WTC11 (cell line): ENCODE results near the gene CEP350. TPM values are rescaled to one million over a fixed set of nuclear protein-coding genes. Genes with fewer than 3 reads are reported as not detected.

Experiments used
- ATAC-seq: fragments of 200-7000 bp; cut with Tn5 transposase; 2 replicates; pipeline ENCODE4 v1.10.0; 2021; ENCODE audit warnings: mild to moderate bottlenecking, moderate library complexity
- CTCF ChIA-PET: fragments of 300-600 bp; sonication (Branson Sonifier 250); formaldehyde crosslinking; loops from one replicate; lab custom pipeline; 2021; ENCODE audit warnings: antibody characterized with exemption; lab: Charles Lee
- POLR2A ChIA-PET: fragments of 350-600 bp; sonication (Branson Sonifier 250); formaldehyde crosslinking; loops from one replicate; lab custom pipeline; 2021; ENCODE audit warnings: antibody characterized with exemption; lab: Charles Lee
- DNase-seq: peaks from one replicate; pipeline ENCODE4 v3.0.0; 2021; ENCODE audit warnings: low spot score
- H3K27ac Mint-ChIP-seq: 2 replicates; pipeline ENCODE4 v1.8.0; 2021; ENCODE audit warnings: mixed read lengths
- H3K27me3 Mint-ChIP-seq: 2 replicates; pipeline ENCODE4 v1.8.0; 2021; ENCODE audit warnings: low read depth, mild to moderate bottlenecking, moderate library complexity, mixed read lengths
- H3K36me3 Mint-ChIP-seq: 2 replicates; pipeline ENCODE4 v1.8.0; 2021; ENCODE audit warnings: mixed read lengths
- H3K4me1 Mint-ChIP-seq: 2 replicates; pipeline ENCODE4 v1.8.0; 2022; ENCODE audit warnings: mixed read lengths
- H3K4me3 Mint-ChIP-seq: 2 replicates; pipeline ENCODE4 v1.8.0; 2021; ENCODE audit warnings: mild to moderate bottlenecking, moderate library complexity, mixed read lengths
- H3K9me3 Mint-ChIP-seq: 2 replicates; pipeline ENCODE4 v1.8.0; 2021; ENCODE audit warnings: mixed read lengths
- ELF4 ChIP-seq: sonication (generic); formaldehyde crosslinking; IDR thresholded peaks from 2 replicates; pipeline ENCODE4 v1.8.1; 2022; ENCODE audit warnings: low read depth, mild to moderate bottlenecking, moderate library complexity, missing genetic modification reagents
- IRF1 ChIP-seq: sonication (generic); formaldehyde crosslinking; IDR thresholded peaks from 2 replicates; pipeline ENCODE4 v1.8.0; 2023; ENCODE audit warnings: missing genetic modification reagents
- JUN ChIP-seq: sonication (generic); formaldehyde crosslinking; IDR thresholded peaks from 2 replicates; pipeline ENCODE4 v1.8.0; 2023; ENCODE audit warnings: mild to moderate bottlenecking, missing genetic modification reagents
- NFYB ChIP-seq: sonication (generic); formaldehyde crosslinking; conservative IDR thresholded peaks from 2 replicates; pipeline ENCODE4 v1.8.0; 2022; ENCODE audit warnings: low read depth, missing genetic modification reagents
- NR1H2 ChIP-seq: sonication (generic); formaldehyde crosslinking; IDR thresholded peaks from 2 replicates; pipeline ENCODE4 v1.9.0; 2021; ENCODE audit warnings: mild to moderate bottlenecking, moderate library complexity, missing genetic modification reagents
- TCF7 ChIP-seq: sonication (generic); formaldehyde crosslinking; IDR thresholded peaks from 2 replicates; pipeline ENCODE4 v1.8.0; 2022; ENCODE audit warnings: mild to moderate bottlenecking, low read depth, missing genetic modification reagents, moderate library complexity
- TEAD4 ChIP-seq: sonication (generic); formaldehyde crosslinking; IDR thresholded peaks from 2 replicates; pipeline ENCODE4 v1.8.0; 2022; ENCODE audit warnings: mild to moderate bottlenecking, missing genetic modification reagents
- ZNF232 ChIP-seq: sonication (generic); formaldehyde crosslinking; IDR thresholded peaks from 2 replicates; pipeline ENCODE4 v1.8.0; 2022; ENCODE audit warnings: mild to moderate bottlenecking, missing genetic modification reagents
- ZNF532 ChIP-seq: fragments of 250-450 bp; sonication (Bioruptor Pico); IDR thresholded peaks from 2 replicates; pipeline ENCODE4 v1.9.0; 2021; ENCODE audit warnings: mild to moderate bottlenecking, borderline replicate concordance
- total RNA-seq: library from RNA; stranded (reverse); gene quantifications from 3 replicates; pipeline ENCODE4 v1.2.3, GENCODE V29; 2021
- TF ChIP-seq, protein P1 (sequence below): sonication (generic); formaldehyde crosslinking; IDR thresholded peaks from 2 replicates; pipeline ENCODE4 v1.8.1; 2022; ENCODE audit warnings: low read depth, mild to moderate bottlenecking, moderate library complexity, missing genetic modification reagents, borderline replicate concordance
- TF ChIP-seq, protein P2 (sequence below): sonication (generic); formaldehyde crosslinking; IDR thresholded peaks from 2 replicates; pipeline ENCODE4 v1.8.1; 2022; ENCODE audit warnings: missing genetic modification reagents, borderline replicate concordance
- TF ChIP-seq, protein P3 (sequence below): sonication (generic); formaldehyde crosslinking; IDR thresholded peaks from 2 replicates; pipeline ENCODE4 v1.8.0; 2022; ENCODE audit warnings: mild to moderate bottlenecking, missing genetic modification reagents

The CEP350 gene
- total RNA-seq, 1 experiment from 2014 or later = 34.2 TPM

DNA sequence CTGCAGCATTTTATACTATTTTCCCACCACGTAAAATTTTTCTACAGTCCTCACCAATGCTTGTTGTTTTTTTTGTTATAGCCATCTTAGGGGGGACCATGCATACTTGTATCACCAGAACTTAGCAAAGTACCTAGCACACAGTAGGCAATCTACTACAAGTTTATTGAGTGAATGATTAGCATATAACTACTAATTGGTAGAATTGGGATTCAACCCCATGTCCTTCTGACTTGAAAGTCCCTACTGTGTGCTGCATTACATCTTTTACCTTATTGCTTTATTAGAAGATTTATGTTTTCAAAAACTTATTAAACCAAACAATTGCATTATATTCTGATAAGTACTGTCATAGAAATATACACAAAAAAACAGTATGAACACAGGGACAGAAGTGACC, 92.1 kb downstream of the CEP350 start:
- H3K9me3 Mint-ChIP-seq = no peaks in the 10 kb centered on the region
- no peak for DNase-seq
- TF ChIP-seq, protein P1, sequence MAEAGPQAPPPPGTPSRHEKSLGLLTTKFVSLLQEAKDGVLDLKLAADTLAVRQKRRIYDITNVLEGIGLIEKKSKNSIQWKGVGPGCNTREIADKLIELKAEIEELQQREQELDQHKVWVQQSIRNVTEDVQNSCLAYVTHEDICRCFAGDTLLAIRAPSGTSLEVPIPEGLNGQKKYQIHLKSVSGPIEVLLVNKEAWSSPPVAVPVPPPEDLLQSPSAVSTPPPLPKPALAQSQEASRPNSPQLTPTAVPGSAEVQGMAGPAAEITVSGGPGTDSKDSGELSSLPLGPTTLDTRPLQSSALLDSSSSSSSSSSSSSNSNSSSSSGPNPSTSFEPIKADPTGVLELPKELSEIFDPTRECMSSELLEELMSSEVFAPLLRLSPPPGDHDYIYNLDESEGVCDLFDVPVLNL (CRISPR knock-in tag) = no peak
- TF ChIP-seq ZNF532 (CRISPR knock-in tag) = no peak
- TF ChIP-seq ZNF232 = no peak
- TF ChIP-seq, protein P2, sequence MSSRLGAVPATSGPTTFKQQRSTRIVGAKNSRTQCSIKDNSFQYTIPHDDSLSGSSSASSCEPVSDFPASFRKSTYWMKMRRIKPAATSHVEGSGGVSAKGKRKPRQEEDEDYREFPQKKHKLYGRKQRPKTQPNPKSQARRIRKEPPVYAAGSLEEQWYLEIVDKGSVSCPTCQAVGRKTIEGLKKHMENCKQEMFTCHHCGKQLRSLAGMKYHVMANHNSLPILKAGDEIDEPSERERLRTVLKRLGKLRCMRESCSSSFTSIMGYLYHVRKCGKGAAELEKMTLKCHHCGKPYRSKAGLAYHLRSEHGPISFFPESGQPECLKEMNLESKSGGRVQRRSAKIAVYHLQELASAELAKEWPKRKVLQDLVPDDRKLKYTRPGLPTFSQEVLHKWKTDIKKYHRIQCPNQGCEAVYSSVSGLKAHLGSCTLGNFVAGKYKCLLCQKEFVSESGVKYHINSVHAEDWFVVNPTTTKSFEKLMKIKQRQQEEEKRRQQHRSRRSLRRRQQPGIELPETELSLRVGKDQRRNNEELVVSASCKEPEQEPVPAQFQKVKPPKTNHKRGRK (CRISPR knock-in tag) = no peak
- TF ChIP-seq JUN = no peak
- TF ChIP-seq, all 79 proteins: peak for 0
- ATAC-seq = no peak
- ChIA-PET POLR2A (no interaction called here), CTCF (no interaction called here)
- H3K4me1 Mint-ChIP-seq = no peaks in the 10 kb centered on the region
- peaks cover 63% of the 10 kb centered on the region for H3K36me3 Mint-ChIP-seq
- no peaks in the 10 kb centered on the region for H3K27me3 Mint-ChIP-seq
- H3K4me3 Mint-ChIP-seq = no peak overlapping the region
- H3K27ac Mint-ChIP-seq = no peak overlapping the region

GRCh38 chr1:180053594-180054567, 99.3 kb downstream of the CEP350 start:
- TF ChIP-seq NR1H2 (CRISPR knock-in tag) (no peak), ZNF232 (no peak), NFYB (CRISPR knock-in tag) (no peak), IRF1 (no peak), ELF4 (CRISPR knock-in tag) (no peak), TEAD4 (CRISPR knock-in tag) (no peak), TCF7 (CRISPR knock-in tag) (no peak)
- TF ChIP-seq, protein P2 (CRISPR knock-in tag) = no peak
- TF ChIP-seq, protein P3, sequence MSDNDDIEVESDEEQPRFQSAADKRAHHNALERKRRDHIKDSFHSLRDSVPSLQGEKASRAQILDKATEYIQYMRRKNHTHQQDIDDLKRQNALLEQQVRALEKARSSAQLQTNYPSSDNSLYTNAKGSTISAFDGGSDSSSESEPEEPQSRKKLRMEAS (CRISPR knock-in tag) = no peak
- Mint-ChIP-seq H3K27ac (no peak overlapping the region), H3K4me3 (no peak overlapping the region), H3K9me3 (no peaks in the 10 kb centered on the region), H3K4me1 (no peaks in the 10 kb centered on the region), H3K36me3 (peaks cover 41% of the 10 kb centered on the region), H3K27me3 (no peaks in the 10 kb centered on the region)
- CTCF ChIA-PET = interaction anchor here (1.0 to 1.2 kb wide), 2 partner anchors 115 to 239 kb away, joined by 3 read pairs; no protein-coding TSS in a partner anchor
- no peak for ATAC-seq
- no peak for DNase-seq
- POLR2A ChIA-PET = no interaction called here
